LNCaP clone FGC (cell line): Measurements from ENCODE around the gene CCDC97.

Source experiments
- DNase-seq: peaks from one replicate; pipeline ENCODE4 v3.0.0-alpha.2; 2011; ENCODE audit warnings: low read depth
- H3K4me3 ChIP-seq: 2 replicates; pipeline ENCODE4 v1.5.1; 2011; ENCODE audit warnings: mild to moderate bottlenecking, low read depth, low read length, control low read depth
- TF ChIP-seq, protein P1 (sequence below): IDR thresholded peaks from 2 replicates; pipeline ENCODE4 v1.5.1; 2012; ENCODE audit warnings: mild to moderate bottlenecking; ENCODE audit not compliant: control insufficient read depth, insufficient read depth; ENCODE audit errors: extremely low read depth

CCDC97 gene

DNA sequence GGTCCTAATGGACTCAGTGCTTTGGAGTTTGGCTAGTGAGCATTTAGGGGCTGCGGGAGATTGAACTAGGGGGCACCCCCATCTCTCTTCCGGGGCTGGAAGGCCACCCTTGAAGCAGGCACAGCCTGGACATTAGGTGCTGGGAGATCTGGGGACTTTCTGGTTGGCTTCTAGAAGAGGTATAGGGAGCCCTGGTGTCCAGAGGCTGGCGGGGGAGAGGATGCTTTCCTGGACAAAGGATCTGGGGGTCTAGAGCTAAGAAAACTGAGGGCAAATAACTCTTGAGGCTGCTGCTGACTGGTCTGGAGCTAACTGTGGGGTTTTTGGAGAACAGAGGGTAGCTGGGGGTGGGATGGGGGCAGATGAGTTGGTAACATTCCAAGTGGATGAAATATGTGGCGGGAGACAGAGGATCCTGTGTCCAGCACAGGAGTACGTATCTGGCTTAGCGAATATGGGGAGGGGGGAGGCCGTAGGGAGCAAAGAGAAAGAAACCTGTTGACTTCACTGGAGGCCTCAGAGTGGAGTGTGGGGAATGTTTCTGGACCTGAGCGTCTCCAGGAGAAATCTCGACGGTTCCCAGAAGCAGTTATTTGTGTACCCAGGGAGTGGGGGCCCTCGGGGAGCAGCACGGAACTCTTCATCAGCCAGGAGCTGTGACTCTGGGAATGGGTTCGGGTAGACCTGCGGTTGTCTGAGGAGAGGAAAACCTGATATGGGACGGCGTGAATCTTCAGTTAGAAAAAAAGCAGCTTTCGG is 44.4 kb upstream of the CCDC97 start:
- no peak for DNase-seq
- TF ChIP-seq, protein P1, sequence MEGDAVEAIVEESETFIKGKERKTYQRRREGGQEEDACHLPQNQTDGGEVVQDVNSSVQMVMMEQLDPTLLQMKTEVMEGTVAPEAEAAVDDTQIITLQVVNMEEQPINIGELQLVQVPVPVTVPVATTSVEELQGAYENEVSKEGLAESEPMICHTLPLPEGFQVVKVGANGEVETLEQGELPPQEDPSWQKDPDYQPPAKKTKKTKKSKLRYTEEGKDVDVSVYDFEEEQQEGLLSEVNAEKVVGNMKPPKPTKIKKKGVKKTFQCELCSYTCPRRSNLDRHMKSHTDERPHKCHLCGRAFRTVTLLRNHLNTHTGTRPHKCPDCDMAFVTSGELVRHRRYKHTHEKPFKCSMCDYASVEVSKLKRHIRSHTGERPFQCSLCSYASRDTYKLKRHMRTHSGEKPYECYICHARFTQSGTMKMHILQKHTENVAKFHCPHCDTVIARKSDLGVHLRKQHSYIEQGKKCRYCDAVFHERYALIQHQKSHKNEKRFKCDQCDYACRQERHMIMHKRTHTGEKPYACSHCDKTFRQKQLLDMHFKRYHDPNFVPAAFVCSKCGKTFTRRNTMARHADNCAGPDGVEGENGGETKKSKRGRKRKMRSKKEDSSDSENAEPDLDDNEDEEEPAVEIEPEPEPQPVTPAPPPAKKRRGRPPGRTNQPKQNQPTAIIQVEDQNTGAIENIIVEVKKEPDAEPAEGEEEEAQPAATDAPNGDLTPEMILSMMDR: no peak
- peak overlapping the region; percentile 70 for H3K4me3 ChIP-seq

DNA sequence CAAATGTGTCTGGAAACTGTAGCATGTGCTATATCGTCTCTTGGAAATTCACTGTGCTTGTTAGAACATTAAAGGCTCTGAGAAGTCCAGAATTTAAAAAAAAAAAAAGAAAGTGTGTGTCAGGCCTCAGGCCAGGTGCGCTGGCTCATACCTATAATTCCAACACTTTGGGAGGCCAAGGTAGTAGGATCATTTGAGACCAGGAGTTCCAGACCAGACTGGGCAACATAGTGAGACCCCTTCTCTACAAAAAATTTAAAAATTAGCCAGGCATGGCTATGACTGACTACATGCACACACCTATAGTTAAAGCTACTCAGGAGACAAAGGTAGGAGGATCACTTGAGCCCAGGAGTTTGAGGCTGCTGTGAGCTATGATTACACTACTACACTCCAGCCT is 40.9 kb upstream of the CCDC97 start:
- DNase-seq: no peak
- H3K4me3 ChIP-seq: no peak overlapping the region
- TF ChIP-seq, protein P1: no peak

DNA sequence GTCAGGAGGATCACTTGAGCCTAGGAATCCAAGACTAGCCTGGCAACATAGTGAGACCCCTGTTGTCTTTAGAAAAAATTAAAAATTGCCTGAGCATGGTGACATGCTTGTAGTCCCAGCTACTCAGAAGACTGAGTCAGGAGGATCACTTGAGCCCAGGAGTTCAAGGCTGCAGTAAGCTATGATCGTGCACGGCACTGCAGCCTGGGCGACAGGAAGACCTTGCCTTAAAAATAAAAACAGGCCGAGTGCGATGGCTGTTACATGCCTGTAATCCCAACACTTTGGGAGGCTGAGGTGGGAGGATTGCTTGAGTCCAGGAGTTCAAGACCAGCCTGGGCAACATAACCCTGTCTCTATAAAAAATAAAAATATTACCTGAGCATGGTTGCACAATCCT is 40.4 kb upstream of the CCDC97 start:
- TF ChIP-seq, protein P1: no peak
- no peak for DNase-seq
- H3K4me3 ChIP-seq: no peak overlapping the region

DNA sequence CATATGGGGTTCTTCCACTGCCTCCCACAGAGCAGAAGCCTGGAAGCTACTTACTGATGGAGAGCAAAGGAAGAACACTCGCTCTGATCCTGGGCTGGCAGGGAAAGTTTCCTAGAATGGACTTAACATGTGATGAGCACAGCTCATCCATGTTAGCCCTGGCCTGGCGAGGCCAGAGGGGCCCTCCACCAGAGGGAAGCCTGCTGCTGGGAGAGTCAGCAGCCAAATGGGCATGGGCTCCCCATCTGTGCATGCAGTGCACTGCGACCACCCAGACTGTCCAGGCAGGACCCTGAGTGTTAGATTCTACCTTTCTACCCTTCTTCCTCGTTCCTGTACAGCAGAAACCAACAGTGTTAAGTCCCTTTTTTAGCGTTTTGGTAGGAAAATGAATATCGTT is 36.9 kb upstream of the CCDC97 start:
- TF ChIP-seq, protein P1: no peak
- no peak overlapping the region for H3K4me3 ChIP-seq
- DNase-seq: no peak

DNA sequence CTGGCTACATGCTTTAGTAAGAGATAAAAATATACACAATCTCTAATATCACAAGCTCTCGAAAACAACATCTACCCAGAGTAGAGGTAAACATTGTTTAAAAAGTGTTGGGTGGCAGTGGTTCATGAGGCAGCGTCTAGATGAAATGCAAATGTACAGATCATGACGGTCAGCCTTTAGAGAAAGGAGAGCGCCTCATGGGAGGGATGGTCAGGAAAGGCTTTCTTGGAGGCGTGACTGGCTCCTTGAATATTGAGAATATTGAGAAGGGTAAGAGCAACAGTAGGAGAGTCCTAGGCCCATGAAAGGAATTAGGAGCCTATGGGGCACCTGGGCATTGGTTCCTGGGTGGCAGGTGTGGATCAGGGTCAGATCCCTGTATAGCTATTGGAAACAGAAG is 35.2 kb upstream of the CCDC97 start:
- no peak overlapping the region for H3K4me3 ChIP-seq
- no peak for DNase-seq
- TF ChIP-seq, protein P1: no peak

DNA sequence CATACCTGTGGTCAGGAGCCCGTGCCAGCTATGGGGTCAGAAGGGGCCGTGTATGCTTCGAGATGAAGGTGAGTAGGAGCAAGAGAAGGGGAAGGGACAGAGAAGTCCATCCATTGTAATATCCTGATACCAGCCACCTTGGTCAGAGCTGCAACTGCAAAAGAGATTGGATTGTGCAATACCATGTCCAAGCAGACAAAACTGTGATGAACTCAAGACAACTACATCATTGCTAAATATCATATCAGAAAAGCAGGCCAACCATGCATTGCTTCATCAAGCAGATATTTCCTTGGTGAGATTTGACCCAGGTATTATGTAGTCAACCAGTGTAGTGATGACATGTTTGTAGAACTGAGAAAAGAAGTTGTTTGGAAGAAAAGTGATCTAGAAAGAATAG is 33.7 kb upstream of the CCDC97 start:
- TF ChIP-seq, protein P1: no peak
- no peak overlapping the region for H3K4me3 ChIP-seq
- DNase-seq: no peak

DNA sequence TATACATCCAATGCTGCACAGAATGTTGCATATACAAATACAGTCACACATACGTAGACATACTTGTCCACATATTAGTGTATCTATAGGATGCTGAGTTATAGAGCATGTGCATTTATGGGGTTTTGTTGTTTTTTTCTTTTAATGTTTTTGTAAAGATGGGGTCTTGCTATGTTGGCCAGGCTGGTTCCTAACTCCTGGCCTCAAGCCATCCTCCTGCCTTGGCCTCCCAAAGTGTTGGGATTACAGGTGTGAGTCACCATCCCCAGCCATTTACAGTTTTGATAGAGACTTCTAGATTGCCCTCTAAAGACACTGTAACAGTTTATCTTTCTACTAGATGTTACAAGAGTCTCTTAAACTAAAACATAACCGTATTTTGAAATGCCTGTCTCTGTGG is 31.5 kb upstream of the CCDC97 start:
- TF ChIP-seq, protein P1: no peak
- no peak overlapping the region for H3K4me3 ChIP-seq
- DNase-seq: no peak
